OCI-LY3 (cell line): ENCODE results near the gene CEP57L1.

Source experiments
- H2AFZ ChIP-seq: fragments of 200-600, 300-600 bp; shearing (Covaris generic); 2 replicates; pipeline ENCODE4 v1.6.0; 2014; ENCODE audit warnings: antibody characterized with exemption, low read depth, low read length
- H3K27ac ChIP-seq: fragments of 200-600, 300-600 bp; sonication (generic); 2 replicates; pipeline ENCODE4 v1.5.1; 2014; ENCODE audit warnings: mild to moderate bottlenecking, low read length, moderate library complexity, mixed read lengths
- H3K27me3 ChIP-seq: fragments of 200-600, 300-600 bp; sonication (generic); 2 replicates; pipeline ENCODE4 v1.6.1; 2014; ENCODE audit warnings: low read depth, low read length, mixed read lengths
- H3K36me3 ChIP-seq: fragments of 200-600, 300-600 bp; sonication (generic); replicated peaks from 2 replicates; pipeline ENCODE3; 2014; ENCODE audit warnings: low read depth, low read length, mixed read lengths
- H3K4me1 ChIP-seq: fragments of 300-600, 200-600 bp; sonication (generic); 2 replicates; pipeline ENCODE4 v1.6.1; 2014; ENCODE audit warnings: low read length, mixed read lengths
- H3K4me2 ChIP-seq: fragments of 200-600, 300-600 bp; sonication (generic); 2 replicates; pipeline ENCODE4 v1.6.1; 2014; ENCODE audit warnings: low read length, mixed read lengths
- H3K4me3 ChIP-seq: fragments of 300-600, 200-600 bp; sonication (generic); 2 replicates; pipeline ENCODE4 v1.5.1; 2014; ENCODE audit warnings: antibody characterized with exemption, mild to moderate bottlenecking, low read length, moderate library complexity
- H3K79me2 ChIP-seq: fragments of 300-600, 200-600 bp; shearing (Covaris generic); 2 replicates; pipeline ENCODE4 v1.6.1; 2014; ENCODE audit warnings: mild to moderate bottlenecking, low read length, mixed read lengths
- H3K9ac ChIP-seq: fragments of 300-600, 200-600 bp; shearing (Covaris generic); 2 replicates; pipeline ENCODE4 v1.6.0; 2014; ENCODE audit warnings: mild to moderate bottlenecking, low read length, moderate library complexity
- H3K9me3 ChIP-seq: fragments of 200-600, 300-600 bp; shearing (Covaris generic); 2 replicates; pipeline ENCODE4 v1.6.1; 2014; ENCODE audit warnings: low read length, mixed read lengths; ENCODE audit not compliant: insufficient read depth
- H4K20me1 ChIP-seq: fragments of 200-600, 300-600 bp; sonication (generic); 2 replicates; pipeline ENCODE4 v1.6.1; 2016; ENCODE audit warnings: low read length, mixed read lengths; ENCODE audit not compliant: insufficient read depth
- EZH2phosphoT487 ChIP-seq: fragments of 200-600 bp; shearing (Covaris generic); IDR thresholded peaks from 2 replicates; pipeline ENCODE4 v1.6.1; 2018; ENCODE audit warnings: antibody characterized with exemption, mixed run types, low read depth
- TF ChIP-seq, protein P1 (sequence below): fragments of 200-600, 300-600 bp; sonication (generic); IDR thresholded peaks from 2 replicates; pipeline ENCODE4 v1.5.1; 2014; ENCODE audit warnings: antibody characterized with exemption, low read length, low read depth

CEP57L1 gene

GRCh38 chr6:109062216-109062615 lies 33.1 kb upstream of the CEP57L1 start:
- Histone ChIP-seq H3K4me3 (no peak overlapping the region), H3K9me3 (no peaks in the 10 kb centered on the region), H3K79me2 (no peaks in the 10 kb centered on the region), H3K4me2 (no peak overlapping the region), H3K4me1 (no peaks in the 10 kb centered on the region), H3K27ac (no peak overlapping the region), H3K27me3 (no peaks in the 10 kb centered on the region), H2AFZ (no peak overlapping the region), H3K9ac (no peak overlapping the region), H4K20me1 (no peaks in the 10 kb centered on the region), H3K36me3 (no peaks in the 10 kb centered on the region)
- TF ChIP-seq, protein P1, sequence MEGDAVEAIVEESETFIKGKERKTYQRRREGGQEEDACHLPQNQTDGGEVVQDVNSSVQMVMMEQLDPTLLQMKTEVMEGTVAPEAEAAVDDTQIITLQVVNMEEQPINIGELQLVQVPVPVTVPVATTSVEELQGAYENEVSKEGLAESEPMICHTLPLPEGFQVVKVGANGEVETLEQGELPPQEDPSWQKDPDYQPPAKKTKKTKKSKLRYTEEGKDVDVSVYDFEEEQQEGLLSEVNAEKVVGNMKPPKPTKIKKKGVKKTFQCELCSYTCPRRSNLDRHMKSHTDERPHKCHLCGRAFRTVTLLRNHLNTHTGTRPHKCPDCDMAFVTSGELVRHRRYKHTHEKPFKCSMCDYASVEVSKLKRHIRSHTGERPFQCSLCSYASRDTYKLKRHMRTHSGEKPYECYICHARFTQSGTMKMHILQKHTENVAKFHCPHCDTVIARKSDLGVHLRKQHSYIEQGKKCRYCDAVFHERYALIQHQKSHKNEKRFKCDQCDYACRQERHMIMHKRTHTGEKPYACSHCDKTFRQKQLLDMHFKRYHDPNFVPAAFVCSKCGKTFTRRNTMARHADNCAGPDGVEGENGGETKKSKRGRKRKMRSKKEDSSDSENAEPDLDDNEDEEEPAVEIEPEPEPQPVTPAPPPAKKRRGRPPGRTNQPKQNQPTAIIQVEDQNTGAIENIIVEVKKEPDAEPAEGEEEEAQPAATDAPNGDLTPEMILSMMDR = no peak
- TF ChIP-seq EZH2phosphoT487 = no peak

- H3K4me3 ChIP-seq = no peak overlapping the region
These were observed 32.4 kb upstream of the CEP57L1 start for GRCh38 chr6:109062767-109063352.

DNA sequence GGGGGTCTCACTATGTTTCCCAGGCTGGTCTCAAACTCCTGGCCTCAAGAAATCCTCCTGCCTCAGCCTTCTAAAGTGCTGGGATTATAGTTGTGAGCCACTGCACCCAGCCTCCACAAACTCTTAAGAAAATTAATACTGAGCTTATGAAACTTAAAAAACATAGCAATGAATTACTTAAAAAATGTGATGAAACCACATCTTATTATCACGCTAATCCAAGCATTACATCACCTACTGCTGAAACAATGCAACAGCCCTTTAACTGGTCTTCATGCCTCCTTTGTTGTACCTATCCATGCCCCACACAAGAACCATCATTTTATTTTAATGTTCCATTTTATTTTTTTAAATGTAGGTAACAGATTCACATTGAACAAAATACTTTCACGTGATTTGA lies 25.6 kb upstream of the CEP57L1 start:
- Histone ChIP-seq H3K27me3 (no peaks in the 10 kb centered on the region), H3K9me3 (no peaks in the 10 kb centered on the region)
- no peak for TF ChIP-seq EZH2phosphoT487
- TF ChIP-seq, protein P1 = no peak

More at GRCh38 chr6:109062767-109063352, 32.4 kb upstream of the CEP57L1 start:
- H4K20me1 ChIP-seq = no peaks in the 10 kb centered on the region
- no peaks in the 10 kb centered on the region for H3K9me3 ChIP-seq
- H3K79me2 ChIP-seq = no peaks in the 10 kb centered on the region
- no peak overlapping the region for H2AFZ ChIP-seq
- H3K27me3 ChIP-seq = no peaks in the 10 kb centered on the region
- TF ChIP-seq EZH2phosphoT487 = no peak
- TF ChIP-seq, protein P1 = no peak
- H3K36me3 ChIP-seq = no peaks in the 10 kb centered on the region
- no peak overlapping the region for H3K27ac ChIP-seq
- H3K4me1 ChIP-seq = no peaks in the 10 kb centered on the region
- H3K4me2 ChIP-seq = no peak overlapping the region
- H3K9ac ChIP-seq = no peak overlapping the region

DNA sequence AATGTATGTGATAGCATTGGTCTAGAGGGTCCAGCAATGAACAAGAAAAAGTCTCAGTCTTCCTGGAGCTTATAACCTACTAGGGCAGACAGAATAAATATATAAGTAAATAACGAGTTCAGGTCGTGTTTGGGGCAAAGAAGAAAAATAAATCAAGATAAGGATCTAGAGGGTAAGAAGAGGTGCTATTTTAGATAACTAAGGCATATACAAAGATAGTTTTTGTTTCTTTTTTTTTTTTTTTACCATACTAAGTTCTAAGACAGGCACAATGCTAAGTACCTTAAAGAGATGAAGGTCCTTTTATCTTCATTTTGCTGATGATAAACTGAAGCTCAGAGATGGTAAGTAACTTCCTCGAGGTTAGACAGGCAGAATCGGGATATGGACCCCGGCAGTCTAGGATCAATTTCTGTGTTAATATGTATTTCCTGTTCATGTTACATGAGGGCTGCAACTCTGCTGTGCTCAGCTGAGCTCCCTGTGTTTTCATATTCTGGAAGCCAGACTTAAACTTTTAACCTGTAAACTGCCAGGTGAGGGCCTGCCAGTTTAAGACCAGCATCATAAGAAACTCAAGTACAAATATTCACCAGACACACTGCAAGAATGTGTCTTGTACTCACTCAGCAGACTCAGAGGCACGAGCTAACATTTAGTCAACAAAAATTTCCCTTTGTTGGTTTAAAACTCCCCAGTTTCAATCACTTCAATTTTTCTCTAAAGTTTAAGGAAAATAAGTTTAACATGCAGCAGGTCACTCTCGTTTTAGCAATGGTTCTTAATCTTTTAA lies 24.0 kb upstream of the CEP57L1 start:
- Histone ChIP-seq H3K9me3 (no peaks in the 10 kb centered on the region), H3K27ac (no peak overlapping the region), H3K4me1 (no peaks in the 10 kb centered on the region), H3K79me2 (no peaks in the 10 kb centered on the region), H3K27me3 (no peaks in the 10 kb centered on the region), H2AFZ (no peak overlapping the region), H3K4me3 (no peak overlapping the region), H4K20me1 (no peaks in the 10 kb centered on the region), H3K9ac (no peak overlapping the region), H3K4me2 (no peak overlapping the region), H3K36me3 (no peaks in the 10 kb centered on the region)
- TF ChIP-seq, protein P1 = no peak
- TF ChIP-seq EZH2phosphoT487 = no peak

More for the DNA sequence above, 25.6 kb upstream of the CEP57L1 start:
- Histone ChIP-seq H3K4me1 (no peaks in the 10 kb centered on the region), H4K20me1 (no peaks in the 10 kb centered on the region), H3K27ac (no peak overlapping the region), H2AFZ (no peak overlapping the region), H3K9ac (no peak overlapping the region), H3K4me2 (no peak overlapping the region), H3K4me3 (no peak overlapping the region), H3K36me3 (no peaks in the 10 kb centered on the region), H3K79me2 (no peaks in the 10 kb centered on the region)
